SK-N-SH (cell line): ENCODE data around the gene MRPL23. TPM values are rescaled to one million over a fixed set of nuclear protein-coding genes. Genes with fewer than 3 reads are reported as not detected.

Experiments
- CTCF ChIA-PET: fragments of 300-600, 350-600 bp; formaldehyde crosslinking; extraction: SDS; loops from one replicate; lab custom pipeline; 2021; lab: Yijun Ruan, JAX
- POLR2A ChIA-PET: fragments of 350-600 bp; sonication (Branson Sonifier 250); formaldehyde crosslinking; extraction: SDS; loops from one replicate; lab custom pipeline; 2020; ENCODE audit warnings: antibody characterized with exemption, inconsistent platforms; lab: Yijun Ruan, JAX
- DNase-seq: peaks from one replicate; pipeline ENCODE4 v3.0.0; 2012
- H2AFZ ChIP-seq: fragments of 200-600 bp; sonication (generic); 2 replicates; pipeline ENCODE4 v1.8.1; 2016; ENCODE audit warnings: antibody characterized with exemption, mild to moderate bottlenecking, low read depth
- H3F3A ChIP-seq: fragments of 200-600 bp; sonication (generic); replicated peaks from 2 replicates; pipeline ENCODE3; 2016; ENCODE audit warnings: antibody characterized with exemption, mild to moderate bottlenecking; ENCODE audit not compliant: insufficient read depth
- H3K27ac ChIP-seq, 2 experiments: fragments of 200-500 bp in 1 of 2; fragments of 200-600 bp in 1 of 2; sonication (Bioruptor generic) in 1 of 2; sonication (generic), shearing (Covaris generic) in 1 of 2; 2 replicates each; pipeline versions ENCODE4 v1.5.1 to v1.6.1; 2014 to 2016; ENCODE audit warnings: low read depth in 2 of 2, inconsistent platforms in 1 of 2, low read length in 1 of 2, mild to moderate bottlenecking in 1 of 2, mixed read lengths in 1 of 2
- H3K27me3 ChIP-seq: fragments of 200-600 bp; sonication (generic), shearing (Covaris generic); 2 replicates; pipeline ENCODE4 v1.6.1; 2016; ENCODE audit warnings: mixed run types; ENCODE audit not compliant: insufficient read depth
- H3K36me3 ChIP-seq, 2 experiments: fragments of 200-500 bp in 1 of 2; fragments of 200-600 bp in 1 of 2; sonication (Bioruptor generic) in 1 of 2; sonication (generic) in 1 of 2; replicated peaks in 1 of 2; 2 replicates each; pipeline versions ENCODE3 to v1.5.1; 2014 to 2016; ENCODE audit warnings: low read length in 1 of 2, mild to moderate bottlenecking in 1 of 2; ENCODE audit not compliant: insufficient read depth in 2 of 2, control insufficient read depth in 1 of 2
- H3K4me1 ChIP-seq, 2 experiments: fragments of 200-500 bp in 1 of 2; fragments of 200-600 bp in 1 of 2; sonication (Bioruptor generic) in 1 of 2; sonication (generic), shearing (Covaris generic) in 1 of 2; 2 replicates each; pipeline versions ENCODE4 v1.5.1 to v1.6.1; 2014 to 2016; ENCODE audit warnings: low read depth in 1 of 2, low read length in 1 of 2, mixed run types in 1 of 2; ENCODE audit not compliant: insufficient read depth in 2 of 2, control insufficient read depth in 1 of 2
- H3K4me2 ChIP-seq: fragments of 200-600 bp; sonication (generic), shearing (Covaris generic); 2 replicates; pipeline ENCODE4 v1.6.1; 2017; ENCODE audit warnings: mixed run types
- H3K4me3 ChIP-seq, 2 experiments: fragments of 200-500 bp in 1 of 2; fragments of 200-600 bp in 1 of 2; sonication (Bioruptor generic) in 1 of 2; sonication (generic), shearing (Covaris generic) in 1 of 2; 2 replicates each; pipeline versions ENCODE4 v1.5.1 to v1.8.1; 2014 to 2016; ENCODE audit warnings: low read depth in 2 of 2, inconsistent platforms in 1 of 2, low read length in 1 of 2, mild to moderate bottlenecking in 1 of 2, mixed read lengths in 1 of 2, moderate library complexity in 1 of 2
- H3K79me2 ChIP-seq: fragments of 200-600 bp; sonication (generic); 2 replicates; pipeline ENCODE4 v1.8.1; 2017; ENCODE audit warnings: mild to moderate bottlenecking; ENCODE audit not compliant: insufficient read depth
- H3K9ac ChIP-seq: fragments of 200-600 bp; sonication (generic); 2 replicates; pipeline ENCODE4 v1.6.1; 2017; ENCODE audit warnings: mixed run types
- H3K9me2 ChIP-seq: fragments of 200-600 bp; sonication (generic); 2 replicates; pipeline ENCODE4 v1.6.1; 2017; ENCODE audit warnings: mixed run types
- H3K9me3 ChIP-seq: fragments of 200-600 bp; sonication (generic); 2 replicates; pipeline ENCODE4 v1.6.1; 2017; ENCODE audit warnings: mixed run types, mild to moderate bottlenecking, moderate library complexity
- H4K20me1 ChIP-seq: fragments of 200-600 bp; sonication (generic); 2 replicates; pipeline ENCODE4 v1.6.1; 2017; ENCODE audit warnings: mild to moderate bottlenecking, mixed run types; ENCODE audit not compliant: insufficient read depth
- ELF1 ChIP-seq: IDR thresholded peaks from 2 replicates; pipeline ENCODE4 v1.4.0; 2012
- FOSL2 ChIP-seq: IDR thresholded peaks from 2 replicates; pipeline ENCODE4 v1.4.0; 2012; ENCODE audit warnings: low read depth, mild to moderate bottlenecking, moderate library complexity, borderline replicate concordance
- FOXJ3 ChIP-seq: sonication (generic); formaldehyde crosslinking; IDR thresholded peaks from 2 replicates; pipeline ENCODE4 v1.5.1; 2020; ENCODE audit warnings: mild to moderate bottlenecking, missing genetic modification reagents
- FOXM1 ChIP-seq: IDR thresholded peaks from 2 replicates; pipeline ENCODE4 v1.4.0; 2012; ENCODE audit warnings: low read depth, mild to moderate bottlenecking
- GABPA ChIP-seq: IDR thresholded peaks from 2 replicates; pipeline ENCODE4 v1.4.0; 2012; ENCODE audit warnings: low read depth, mild to moderate bottlenecking
- GATA2 ChIP-seq: sonication (generic); formaldehyde crosslinking; IDR thresholded peaks from 2 replicates; pipeline ENCODE4 v1.5.0; 2020; ENCODE audit warnings: mild to moderate bottlenecking, missing genetic modification reagents
- MEF2A ChIP-seq: IDR thresholded peaks from 2 replicates; pipeline ENCODE4 v1.4.0; 2012; ENCODE audit warnings: low read depth, borderline replicate concordance
- MXI1 ChIP-seq: IDR thresholded peaks from 2 replicates; pipeline ENCODE4 v1.6.1; 2012; ENCODE audit warnings: mild to moderate bottlenecking, low read depth, low read length, improper control_type of control experiment
- NRF1 ChIP-seq: IDR thresholded peaks from 2 replicates; pipeline ENCODE4 v1.6.1; 2012; ENCODE audit warnings: low read depth, mild to moderate bottlenecking, low read length
- SIN3A ChIP-seq: IDR thresholded peaks from 2 replicates; pipeline ENCODE4 v1.6.1; 2012; ENCODE audit warnings: low read depth, mild to moderate bottlenecking, low read length, moderate library complexity, borderline replicate concordance
- SMC3 ChIP-seq: IDR thresholded peaks from 2 replicates; pipeline ENCODE4 v1.6.1; 2012; ENCODE audit warnings: low read depth, low read length, improper control_type of control experiment
- TAF1 ChIP-seq: IDR thresholded peaks from 2 replicates; pipeline ENCODE4 v1.6.1; 2012; ENCODE audit warnings: low read depth, mild to moderate bottlenecking, low read length, moderate library complexity, borderline replicate concordance
- WGBS: methylation state at CpG from one replicate; pipeline ENCODE4 v1.1.6; 2017; ENCODE audit warnings: low lambda C conversion rate; 5-methylcytosine and 5-hydroxymethylcytosine counted together
- polyA plus RNA-seq, 3 experiments: library from polyadenylated mRNA; depleted of rRNA; stranded (reverse); fragments of >200 nt; gene quantifications; 2 replicates each; pipeline ENCODE4 v1.2.3, GENCODE V29; 2012
- TF ChIP-seq, protein P1 (sequence below): fragments of 200-600 bp; sonication (generic); IDR thresholded peaks from 2 replicates; pipeline ENCODE4 v1.6.1; 2017; ENCODE audit warnings: antibody characterized with exemption, mild to moderate bottlenecking, moderate library complexity
- TF ChIP-seq, protein P2 (sequence below): IDR thresholded peaks from 2 replicates; pipeline ENCODE4 v1.4.0; 2012; ENCODE audit warnings: low read depth, borderline replicate concordance
- TF ChIP-seq, protein P3 (sequence below): IDR thresholded peaks from 2 replicates; pipeline ENCODE4 v1.6.1; 2012; ENCODE audit warnings: mild to moderate bottlenecking, low read depth, low read length, moderate library complexity

Gene MRPL23
- polyA plus RNA-seq, 1 of the 3 experiments (the other 2 are of a cell fraction): 264 TPM

DNA sequence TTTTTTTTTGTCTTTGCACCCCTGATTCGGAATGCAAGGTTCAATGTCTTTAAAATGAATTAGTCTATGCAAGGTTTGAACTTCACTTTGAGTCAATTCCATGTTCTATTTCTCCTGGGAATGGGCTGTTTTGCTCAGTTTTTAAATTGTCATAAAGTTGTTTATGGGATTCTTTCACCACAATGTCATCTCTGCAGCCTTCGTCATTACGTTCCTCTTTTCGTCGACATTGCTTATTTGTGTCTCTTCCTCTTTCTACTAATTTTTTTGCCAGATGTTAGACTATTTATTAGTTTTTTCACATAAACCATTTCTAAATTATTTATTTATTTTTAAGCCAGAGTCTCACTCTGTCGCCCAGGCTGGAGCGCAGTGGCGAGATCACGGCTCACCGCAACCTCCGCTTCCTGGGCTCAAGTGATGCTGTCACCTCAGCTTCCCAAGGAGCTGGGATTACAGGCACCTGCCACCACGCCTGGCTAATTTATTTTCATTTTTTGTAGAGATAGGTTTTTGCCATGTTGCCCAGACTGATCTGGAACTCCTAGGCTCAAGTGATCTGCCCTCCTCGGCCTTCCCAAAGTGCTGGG is 34.7 kb upstream of the MRPL23 start:
- CTCF ChIA-PET: interaction anchor here (2.0 kb wide), 1 partner anchor 30 kb away, joined by 6 read pairs; no protein-coding TSS in a partner anchor
- no peaks in the 10 kb centered on the region for H3K79me2 ChIP-seq
- no peak overlapping the region for H3K4me3 ChIP-seq
- no peak overlapping the region for H2AFZ ChIP-seq
- no peaks in the 10 kb centered on the region for H3F3A ChIP-seq
- DNase-seq: no peak
- H3K27ac ChIP-seq: no peak overlapping the region
- H3K9me2 ChIP-seq: no peaks in the 10 kb centered on the region
- no peaks in the 10 kb centered on the region for H3K36me3 ChIP-seq
- no peak overlapping the region for H3K9ac ChIP-seq
- TF ChIP-seq GABPA: no peak
- no peak for TF ChIP-seq SMC3
- TF ChIP-seq GATA2 (CRISPR knock-in tag): no peak
- TF ChIP-seq, protein P1, sequence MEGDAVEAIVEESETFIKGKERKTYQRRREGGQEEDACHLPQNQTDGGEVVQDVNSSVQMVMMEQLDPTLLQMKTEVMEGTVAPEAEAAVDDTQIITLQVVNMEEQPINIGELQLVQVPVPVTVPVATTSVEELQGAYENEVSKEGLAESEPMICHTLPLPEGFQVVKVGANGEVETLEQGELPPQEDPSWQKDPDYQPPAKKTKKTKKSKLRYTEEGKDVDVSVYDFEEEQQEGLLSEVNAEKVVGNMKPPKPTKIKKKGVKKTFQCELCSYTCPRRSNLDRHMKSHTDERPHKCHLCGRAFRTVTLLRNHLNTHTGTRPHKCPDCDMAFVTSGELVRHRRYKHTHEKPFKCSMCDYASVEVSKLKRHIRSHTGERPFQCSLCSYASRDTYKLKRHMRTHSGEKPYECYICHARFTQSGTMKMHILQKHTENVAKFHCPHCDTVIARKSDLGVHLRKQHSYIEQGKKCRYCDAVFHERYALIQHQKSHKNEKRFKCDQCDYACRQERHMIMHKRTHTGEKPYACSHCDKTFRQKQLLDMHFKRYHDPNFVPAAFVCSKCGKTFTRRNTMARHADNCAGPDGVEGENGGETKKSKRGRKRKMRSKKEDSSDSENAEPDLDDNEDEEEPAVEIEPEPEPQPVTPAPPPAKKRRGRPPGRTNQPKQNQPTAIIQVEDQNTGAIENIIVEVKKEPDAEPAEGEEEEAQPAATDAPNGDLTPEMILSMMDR: no peak
- no peak for TF ChIP-seq NRF1
- TF ChIP-seq MEF2A: no peak
- no peak for TF ChIP-seq TAF1
- no peak for TF ChIP-seq FOSL2
- TF ChIP-seq ELF1: no peak
- TF ChIP-seq, protein P2, sequence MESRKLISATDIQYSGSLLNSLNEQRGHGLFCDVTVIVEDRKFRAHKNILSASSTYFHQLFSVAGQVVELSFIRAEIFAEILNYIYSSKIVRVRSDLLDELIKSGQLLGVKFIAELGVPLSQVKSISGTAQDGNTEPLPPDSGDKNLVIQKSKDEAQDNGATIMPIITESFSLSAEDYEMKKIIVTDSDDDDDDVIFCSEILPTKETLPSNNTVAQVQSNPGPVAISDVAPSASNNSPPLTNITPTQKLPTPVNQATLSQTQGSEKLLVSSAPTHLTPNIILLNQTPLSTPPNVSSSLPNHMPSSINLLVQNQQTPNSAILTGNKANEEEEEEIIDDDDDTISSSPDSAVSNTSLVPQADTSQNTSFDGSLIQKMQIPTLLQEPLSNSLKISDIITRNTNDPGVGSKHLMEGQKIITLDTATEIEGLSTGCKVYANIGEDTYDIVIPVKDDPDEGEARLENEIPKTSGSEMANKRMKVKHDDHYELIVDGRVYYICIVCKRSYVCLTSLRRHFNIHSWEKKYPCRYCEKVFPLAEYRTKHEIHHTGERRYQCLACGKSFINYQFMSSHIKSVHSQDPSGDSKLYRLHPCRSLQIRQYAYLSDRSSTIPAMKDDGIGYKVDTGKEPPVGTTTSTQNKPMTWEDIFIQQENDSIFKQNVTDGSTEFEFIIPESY: no peak
- TF ChIP-seq, protein P3, sequence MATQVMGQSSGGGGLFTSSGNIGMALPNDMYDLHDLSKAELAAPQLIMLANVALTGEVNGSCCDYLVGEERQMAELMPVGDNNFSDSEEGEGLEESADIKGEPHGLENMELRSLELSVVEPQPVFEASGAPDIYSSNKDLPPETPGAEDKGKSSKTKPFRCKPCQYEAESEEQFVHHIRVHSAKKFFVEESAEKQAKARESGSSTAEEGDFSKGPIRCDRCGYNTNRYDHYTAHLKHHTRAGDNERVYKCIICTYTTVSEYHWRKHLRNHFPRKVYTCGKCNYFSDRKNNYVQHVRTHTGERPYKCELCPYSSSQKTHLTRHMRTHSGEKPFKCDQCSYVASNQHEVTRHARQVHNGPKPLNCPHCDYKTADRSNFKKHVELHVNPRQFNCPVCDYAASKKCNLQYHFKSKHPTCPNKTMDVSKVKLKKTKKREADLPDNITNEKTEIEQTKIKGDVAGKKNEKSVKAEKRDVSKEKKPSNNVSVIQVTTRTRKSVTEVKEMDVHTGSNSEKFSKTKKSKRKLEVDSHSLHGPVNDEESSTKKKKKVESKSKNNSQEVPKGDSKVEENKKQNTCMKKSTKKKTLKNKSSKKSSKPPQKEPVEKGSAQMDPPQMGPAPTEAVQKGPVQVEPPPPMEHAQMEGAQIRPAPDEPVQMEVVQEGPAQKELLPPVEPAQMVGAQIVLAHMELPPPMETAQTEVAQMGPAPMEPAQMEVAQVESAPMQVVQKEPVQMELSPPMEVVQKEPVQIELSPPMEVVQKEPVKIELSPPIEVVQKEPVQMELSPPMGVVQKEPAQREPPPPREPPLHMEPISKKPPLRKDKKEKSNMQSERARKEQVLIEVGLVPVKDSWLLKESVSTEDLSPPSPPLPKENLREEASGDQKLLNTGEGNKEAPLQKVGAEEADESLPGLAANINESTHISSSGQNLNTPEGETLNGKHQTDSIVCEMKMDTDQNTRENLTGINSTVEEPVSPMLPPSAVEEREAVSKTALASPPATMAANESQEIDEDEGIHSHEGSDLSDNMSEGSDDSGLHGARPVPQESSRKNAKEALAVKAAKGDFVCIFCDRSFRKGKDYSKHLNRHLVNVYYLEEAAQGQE: no peak
- TF ChIP-seq FOXJ3 (CRISPR knock-in tag): no peak
- no peak for TF ChIP-seq MXI1
- TF ChIP-seq FOXM1: no peak
- no peak for TF ChIP-seq SIN3A
- no peaks in the 10 kb centered on the region for H3K9me3 ChIP-seq
- H3K27me3 ChIP-seq: 0 out of 2 replicates have a peak, but pooled peaks cover 7% of the 10 kb centered on the region
- peaks cover 0 to 5% of the 10 kb centered on the region in 2 experiments; a peak in 1 of 4 replicates for H3K4me1 ChIP-seq
- 78% methylated on average over 13 of the region's 13 CpGs for WGBS
- no peak overlapping the region for H3K4me2 ChIP-seq
- POLR2A ChIA-PET: interaction anchor here (0.6 kb wide), 1 partner anchor 1072 kb away, joined by 3 read pairs; no protein-coding TSS in a partner anchor
- no peaks in the 10 kb centered on the region for H4K20me1 ChIP-seq
